Mucosa of descending colon (tissue), 3 donors: Measurements from ENCODE around the gene AMHR2. TPM values are rescaled to one million over a fixed set of nuclear protein-coding genes. Genes with fewer than 3 reads are reported as not detected.

Experiments used
- ATAC-seq: fragments of 200-7000 bp; cut with Tn5 transposase; one replicate; pipeline ENCODE4 v1.9.1; 2020; ENCODE audit warnings: mild to moderate bottlenecking, moderate library complexity
- DNase-seq, 3 donors: peaks; one replicate each; pipeline ENCODE4 v3.0.0-alpha.2; 2020
- H3K36me3 ChIP-seq: fragments of 200-600 bp; one replicate; pipeline ENCODE4 v1.8.0; 2021; ENCODE audit warnings: low read depth, mild to moderate bottlenecking
- H3K4me1 ChIP-seq: fragments of 200-600 bp; one replicate; pipeline ENCODE4 v1.8.0; 2021; ENCODE audit warnings: low read depth, mild to moderate bottlenecking
- H3K4me3 ChIP-seq: fragments of 200-600 bp; one replicate; pipeline ENCODE4 v1.8.0; 2021; ENCODE audit warnings: mild to moderate bottlenecking
- H3K9me3 ChIP-seq: fragments of 200-600 bp; one replicate; pipeline ENCODE4 v1.8.0; 2021; ENCODE audit warnings: mild to moderate bottlenecking
- intact Hi-C, 2 donors: fragments of 100-400 bp; cut with DNase I in 1 of 2; cut with micrococcal nuclease in 1 of 2; formaldehyde crosslinking; loops; one replicate each; pipeline versions ENCODE4 v1.11.0 to v1.11.1; 2022; cut with DNase I, micrococcal nuclease
- total RNA-seq, 3 donors: library from RNA; stranded (reverse); fragmentation: NEBNext Ultra II Directional in 2 of 3; extraction: Animal tissue kit (Norgen Biotek cat#: 25700) in 2 of 3; gene quantifications; one replicate each; pipeline versions ENCODE4 v1.2.1 to v1.2.4, GENCODE V29; 2021 to 2023
- TF ChIP-seq, protein P1 (sequence below): fragments of 200-600 bp; IDR thresholded peaks from one replicate; pipeline ENCODE4 v1.8.0; 2022; ENCODE audit warnings: antibody characterized with exemption, mild to moderate bottlenecking
- donor health status: DM: no; HTN: no; CAD: no; lungs with moderate emphysema.
- donor health status: DM: no; HTN: no; CAD: no.
- donor health status: DM: no; HTN: yes; CAD: no.

AMHR2 gene
- total RNA-seq, 3 donors from 2014 or later, result 0.16 TPM; not detected in 2

DNA sequence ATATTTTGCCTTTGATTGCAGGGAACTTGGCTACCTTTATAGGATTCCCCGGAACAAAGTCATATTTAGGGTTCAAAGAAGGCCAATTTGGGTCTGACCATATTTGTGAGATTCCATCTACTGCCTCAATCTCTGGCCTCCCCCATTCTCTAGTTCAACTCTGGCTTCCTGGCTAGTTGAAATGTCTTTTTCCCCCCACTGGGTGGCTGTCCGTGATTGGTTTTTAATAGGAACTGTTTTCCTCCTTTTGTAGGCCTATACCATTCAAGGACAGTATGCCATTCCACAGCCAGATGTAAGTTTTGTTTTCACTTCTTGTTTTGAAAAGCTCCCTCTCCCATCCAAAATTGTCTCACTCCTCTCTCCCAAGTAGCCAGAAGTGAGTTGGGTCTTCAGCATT is 42.0 kb downstream of the AMHR2 start:
- Histone ChIP-seq H3K36me3 (peaks cover 50% of the 10 kb centered on the region), H3K4me1 (no peaks in the 10 kb centered on the region), H3K4me3 (no peak overlapping the region), H3K9me3 (no peaks in the 10 kb centered on the region)
- no peak for DNase-seq
- ATAC-seq, result no peak
- TF ChIP-seq, protein P1, sequence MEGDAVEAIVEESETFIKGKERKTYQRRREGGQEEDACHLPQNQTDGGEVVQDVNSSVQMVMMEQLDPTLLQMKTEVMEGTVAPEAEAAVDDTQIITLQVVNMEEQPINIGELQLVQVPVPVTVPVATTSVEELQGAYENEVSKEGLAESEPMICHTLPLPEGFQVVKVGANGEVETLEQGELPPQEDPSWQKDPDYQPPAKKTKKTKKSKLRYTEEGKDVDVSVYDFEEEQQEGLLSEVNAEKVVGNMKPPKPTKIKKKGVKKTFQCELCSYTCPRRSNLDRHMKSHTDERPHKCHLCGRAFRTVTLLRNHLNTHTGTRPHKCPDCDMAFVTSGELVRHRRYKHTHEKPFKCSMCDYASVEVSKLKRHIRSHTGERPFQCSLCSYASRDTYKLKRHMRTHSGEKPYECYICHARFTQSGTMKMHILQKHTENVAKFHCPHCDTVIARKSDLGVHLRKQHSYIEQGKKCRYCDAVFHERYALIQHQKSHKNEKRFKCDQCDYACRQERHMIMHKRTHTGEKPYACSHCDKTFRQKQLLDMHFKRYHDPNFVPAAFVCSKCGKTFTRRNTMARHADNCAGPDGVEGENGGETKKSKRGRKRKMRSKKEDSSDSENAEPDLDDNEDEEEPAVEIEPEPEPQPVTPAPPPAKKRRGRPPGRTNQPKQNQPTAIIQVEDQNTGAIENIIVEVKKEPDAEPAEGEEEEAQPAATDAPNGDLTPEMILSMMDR, result no peak
- intact Hi-C loops, result no loop called here

DNA sequence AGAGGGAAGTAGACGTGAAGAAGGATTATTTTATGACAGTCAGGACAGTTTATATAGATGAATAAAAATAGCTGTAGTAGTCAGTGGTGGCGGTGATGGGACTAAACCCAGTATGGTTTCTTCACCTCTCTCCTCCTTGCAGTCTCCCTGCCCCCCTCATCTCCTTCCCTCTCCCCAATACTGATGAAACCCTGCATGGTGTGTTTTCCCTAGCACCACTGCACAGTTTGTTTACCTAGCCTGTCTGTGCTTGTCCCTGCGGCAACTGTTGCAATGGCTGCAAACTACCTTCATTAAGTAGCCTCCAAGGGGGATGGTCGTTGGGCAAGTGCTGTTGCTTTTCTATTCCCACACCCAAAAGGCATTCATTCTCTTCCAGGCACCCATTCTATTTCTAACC is 43.0 kb downstream of the AMHR2 start:
- TF ChIP-seq, protein P1, result no peak
- ATAC-seq (no peak), DNase-seq (no peak)
- no peak overlapping the region for H3K4me3 ChIP-seq
- intact Hi-C loops, result no loop called here
- H3K4me1 ChIP-seq, result no peaks in the 10 kb centered on the region
- peaks cover 46% of the 10 kb centered on the region for H3K36me3 ChIP-seq
- no peaks in the 10 kb centered on the region for H3K9me3 ChIP-seq

DNA sequence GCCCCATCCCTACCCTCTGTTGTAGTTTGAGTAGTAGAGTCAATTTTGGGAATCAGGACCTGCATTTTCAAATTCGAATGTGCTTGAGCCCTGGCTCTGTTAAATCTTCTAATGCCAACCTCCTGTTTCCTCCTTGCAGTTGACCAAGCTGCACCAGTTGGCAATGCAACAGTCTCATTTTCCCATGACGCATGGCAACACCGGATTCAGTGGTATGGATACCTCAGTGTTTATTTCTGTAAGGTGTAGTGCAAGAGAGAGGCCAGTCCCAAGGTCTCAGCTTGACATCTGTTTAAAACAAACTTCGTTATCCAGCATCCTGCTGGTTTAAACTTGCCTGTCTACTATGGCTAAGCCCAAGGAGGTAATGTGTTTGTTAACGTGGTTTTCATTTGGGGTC is 43.4 kb downstream of the AMHR2 start:
- Histone ChIP-seq H3K4me3 (no peak overlapping the region), H3K4me1 (peaks cover under 1% of the 10 kb centered on the region), H3K9me3 (no peaks in the 10 kb centered on the region), H3K36me3 (peaks cover 42% of the 10 kb centered on the region)
- ATAC-seq, result no peak
- TF ChIP-seq, protein P1, result no peak
- intact Hi-C loops, result no loop called here
- no peak for DNase-seq

DNA sequence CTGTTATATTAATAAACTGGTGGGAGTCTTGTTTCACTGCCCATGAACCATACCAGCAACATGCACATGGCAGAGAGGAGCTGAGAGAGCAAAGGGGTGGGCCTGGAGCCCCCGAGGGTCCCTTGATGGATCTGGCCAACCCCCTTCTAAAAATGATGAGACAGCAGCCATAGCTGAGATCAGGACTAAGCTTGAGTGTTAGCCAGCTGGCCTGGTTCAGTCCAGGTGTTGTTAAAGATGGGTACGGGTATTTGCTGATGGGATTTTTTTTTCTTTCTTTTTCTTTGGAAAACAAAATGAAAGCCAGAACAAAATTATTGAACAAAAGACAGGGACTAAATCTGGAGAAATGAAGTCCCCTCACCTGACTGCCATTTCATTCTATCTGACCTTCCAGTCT is 44.2 kb downstream of the AMHR2 start:
- DNase-seq, result no peak
- H3K4me1 ChIP-seq, result peaks cover 4% of the 10 kb centered on the region

DNA sequence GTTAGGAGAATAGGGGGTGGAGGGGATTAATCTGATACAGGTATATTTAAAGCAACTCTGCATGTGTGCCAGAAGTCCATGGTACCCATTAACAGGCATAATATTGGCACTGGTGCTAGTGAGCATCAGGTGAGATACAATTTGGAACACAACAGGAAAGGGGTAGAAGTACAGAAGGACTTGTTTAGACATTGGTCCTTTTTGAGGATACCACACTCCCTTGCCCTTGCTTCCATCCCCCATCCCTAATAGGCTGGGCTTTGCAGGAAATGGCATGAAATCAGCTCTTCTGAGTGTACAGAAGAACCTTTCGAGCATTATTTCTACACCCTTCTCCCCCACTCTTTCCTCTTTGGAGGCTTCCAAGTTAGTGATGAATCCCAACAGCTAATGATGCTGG is 44.6 kb downstream of the AMHR2 start:
- Histone ChIP-seq H3K36me3 (peaks cover 42% of the 10 kb centered on the region), H3K4me1 (peaks cover 4% of the 10 kb centered on the region), H3K4me3 (no peak overlapping the region), H3K9me3 (no peaks in the 10 kb centered on the region)
- ATAC-seq, result no peak
- intact Hi-C loops, result no loop called here
- TF ChIP-seq, protein P1, result no peak
- DNase-seq, result no peak

More for the DNA sequence above, 44.2 kb downstream of the AMHR2 start:
- peaks cover 42% of the 10 kb centered on the region for H3K36me3 ChIP-seq
- TF ChIP-seq, protein P1, result no peak
- no peaks in the 10 kb centered on the region for H3K9me3 ChIP-seq
- no peak overlapping the region for H3K4me3 ChIP-seq
- no peak for ATAC-seq
- intact Hi-C loops, result no loop called here

DNA sequence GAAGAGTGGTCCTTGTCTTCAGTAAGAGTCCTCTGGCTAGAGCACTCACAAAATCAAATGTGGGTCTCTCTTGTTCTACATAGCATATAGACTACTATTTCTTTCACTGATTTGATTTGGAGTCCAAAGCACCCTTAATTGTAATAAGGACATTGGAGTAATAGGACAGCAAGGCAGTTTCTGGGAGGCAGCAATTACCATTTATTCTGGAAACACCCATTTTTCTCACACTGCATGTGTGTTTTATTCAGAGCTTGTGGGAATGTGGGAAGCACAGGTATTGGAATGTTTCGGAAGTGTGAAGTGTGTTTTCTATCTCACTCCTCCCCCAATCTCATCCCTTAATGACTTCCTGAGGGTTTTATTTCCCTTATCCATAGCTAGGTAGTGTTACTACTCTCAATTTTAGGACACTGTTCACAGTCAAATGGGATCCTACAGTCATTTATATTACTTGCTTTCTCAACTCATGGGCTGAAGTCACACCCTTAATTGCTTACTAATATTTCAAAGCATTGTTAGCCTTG is 48.5 kb downstream of the AMHR2 start:
- peaks cover 28% of the 10 kb centered on the region for H3K36me3 ChIP-seq
- H3K4me1 ChIP-seq, result peaks cover 9% of the 10 kb centered on the region
- intact Hi-C loops, result no loop called here
- no peak for DNase-seq
- no peak for ATAC-seq
- no peak overlapping the region for H3K4me3 ChIP-seq
- H3K9me3 ChIP-seq, result no peaks in the 10 kb centered on the region
- TF ChIP-seq, protein P1, result no peak
